ENCODE measurements around the gene SLC37A2. TPM values are rescaled to one million over a fixed set of nuclear protein-coding genes. Genes with fewer than 3 reads are reported as not detected.

The SLC37A2 gene
- polyA plus RNA-seq, 1 of the 3 experiments (the other 2 are of a cell fraction), result 0.44 TPM

- no peaks in the 10 kb centered on the region for H4K20me1 ChIP-seq (ENCODE audit: insufficient read depth)
- H2AFZ ChIP-seq (ENCODE audit: low read depth), result peak overlapping the region; percentile 86; the same call in 1 of the 2 replicates
- no peak overlapping the region for H3K4me2 ChIP-seq
- DNase-seq, result no peak
- H3K4me3 ChIP-seq (ENCODE audit: low read depth in 2 of 2, low read length in 1 of 2), result no peak overlapping the region
- no peaks in the 10 kb centered on the region for H3K4me1 ChIP-seq (ENCODE audit: control insufficient read depth in 1 of 2, insufficient read depth in 2 of 2, low read depth in 1 of 2, low read length in 1 of 2)
- no peaks in the 10 kb centered on the region for H3K79me2 ChIP-seq (ENCODE audit: insufficient read depth)
- TF ChIP-seq EZH2phosphoT487 (IDR thresholded peaks at IDR 0.05; ENCODE audit: borderline replicate concordance, low read depth) (no peak), USF2 (IDR thresholded peaks at IDR 0.05; ENCODE audit: borderline replicate concordance, low read depth, low read length) (no peak), ZBTB33 (IDR thresholded peaks at IDR 0.05; ENCODE audit: borderline replicate concordance, low read depth) (no peak), POLR2AphosphoS5 (IDR thresholded peaks at IDR 0.05; ENCODE audit: low read depth, low read length) (no peak), FOXJ3 (CRISPR knock-in tag; IDR thresholded peaks at IDR 0.05) (no peak)
- no peaks in the 10 kb centered on the region for H3K9me3 ChIP-seq
- H3K36me3 ChIP-seq (replicated peaks in 1 of 2; ENCODE audit: control insufficient read depth in 1 of 2, insufficient read depth in 2 of 2, low read length in 1 of 2), result no peaks in the 10 kb centered on the region
- no peaks in the 10 kb centered on the region for H3K27me3 ChIP-seq (ENCODE audit: insufficient read depth)
- no peak overlapping the region for H3K9ac ChIP-seq
- H3K27ac ChIP-seq (ENCODE audit: low read depth in 2 of 2, low read length in 1 of 2), result no peak overlapping the region
- no peaks in the 10 kb centered on the region for H3K9me2 ChIP-seq
- peaks cover 4% of the 10 kb centered on the region for H3F3A ChIP-seq (replicated peaks; ENCODE audit: insufficient read depth)
- ChIA-PET POLR2A (no interaction called here), CTCF (interaction anchor here (0.9 to 3.2 kb wide), 10 partner anchors 10 to 281 kb away, joined by 3 to 14 read pairs (median 8); partner anchors contain the start of gene TMEM218)
- WGBS (ENCODE audit: low lambda C conversion rate), result 76% methylated on average over 4 of the region's 4 CpGs
Observed at GRCh38 chr11:125123194-125123946, 60.3 kb downstream of the SLC37A2 start.

GRCh38 chr11:125123947-125124617 is 61.0 kb downstream of the SLC37A2 start:
- Histone ChIP-seq H3K27ac (ENCODE audit: low read depth in 2 of 2, low read length in 1 of 2) (no peak overlapping the region), H3K9ac (no peak overlapping the region), H3K9me3 (no peaks in the 10 kb centered on the region), H3F3A (replicated peaks; ENCODE audit: insufficient read depth) (peaks cover 4% of the 10 kb centered on the region), H3K9me2 (no peaks in the 10 kb centered on the region), H3K27me3 (ENCODE audit: insufficient read depth) (no peaks in the 10 kb centered on the region), H2AFZ (ENCODE audit: low read depth) (peak overlapping the region; percentile 86; the same call in 1 of the 2 replicates), H3K4me1 (ENCODE audit: control insufficient read depth in 1 of 2, insufficient read depth in 2 of 2, low read depth in 1 of 2, low read length in 1 of 2) (no peaks in the 10 kb centered on the region), H4K20me1 (ENCODE audit: insufficient read depth) (no peaks in the 10 kb centered on the region), H3K4me3 (ENCODE audit: low read depth in 2 of 2, low read length in 1 of 2) (no peak overlapping the region), H3K4me2 (no peak overlapping the region), H3K36me3 (replicated peaks in 1 of 2; ENCODE audit: control insufficient read depth in 1 of 2, insufficient read depth in 2 of 2, low read length in 1 of 2) (no peaks in the 10 kb centered on the region), H3K79me2 (ENCODE audit: insufficient read depth) (no peaks in the 10 kb centered on the region)
- WGBS (ENCODE audit: low lambda C conversion rate), result 61% methylated on average over 10 of the region's 10 CpGs
- ChIA-PET POLR2A (no interaction called here), CTCF (interaction anchor here (0.8 to 3.2 kb wide), 14 partner anchors 9 to 281 kb away, joined by 3 to 14 read pairs (median 5); partner anchors contain the start of gene TMEM218)
- TF ChIP-seq ZBTB33 (IDR thresholded peaks at IDR 0.05; ENCODE audit: borderline replicate concordance, low read depth) (no peak), EZH2phosphoT487 (IDR thresholded peaks at IDR 0.05; ENCODE audit: borderline replicate concordance, low read depth) (no peak), RAD21 (IDR thresholded peaks at IDR 0.05; ENCODE audit: low read length) (0 out of 2 replicates have a peak, but pooled peaks have one; percentile 8), GABPA (IDR thresholded peaks at IDR 0.05; ENCODE audit: low read depth) (peak; percentile 66)
- TF ChIP-seq, protein P1, sequence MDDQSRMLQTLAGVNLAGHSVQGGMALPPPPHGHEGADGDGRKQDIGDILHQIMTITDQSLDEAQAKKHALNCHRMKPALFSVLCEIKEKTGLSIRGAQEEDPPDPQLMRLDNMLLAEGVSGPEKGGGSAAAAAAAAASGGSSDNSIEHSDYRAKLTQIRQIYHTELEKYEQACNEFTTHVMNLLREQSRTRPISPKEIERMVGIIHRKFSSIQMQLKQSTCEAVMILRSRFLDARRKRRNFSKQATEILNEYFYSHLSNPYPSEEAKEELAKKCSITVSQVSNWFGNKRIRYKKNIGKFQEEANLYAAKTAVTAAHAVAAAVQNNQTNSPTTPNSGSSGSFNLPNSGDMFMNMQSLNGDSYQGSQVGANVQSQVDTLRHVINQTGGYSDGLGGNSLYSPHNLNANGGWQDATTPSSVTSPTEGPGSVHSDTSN (IDR thresholded peaks at IDR 0.05), result peak; percentile 82
- TF ChIP-seq, protein P2, sequence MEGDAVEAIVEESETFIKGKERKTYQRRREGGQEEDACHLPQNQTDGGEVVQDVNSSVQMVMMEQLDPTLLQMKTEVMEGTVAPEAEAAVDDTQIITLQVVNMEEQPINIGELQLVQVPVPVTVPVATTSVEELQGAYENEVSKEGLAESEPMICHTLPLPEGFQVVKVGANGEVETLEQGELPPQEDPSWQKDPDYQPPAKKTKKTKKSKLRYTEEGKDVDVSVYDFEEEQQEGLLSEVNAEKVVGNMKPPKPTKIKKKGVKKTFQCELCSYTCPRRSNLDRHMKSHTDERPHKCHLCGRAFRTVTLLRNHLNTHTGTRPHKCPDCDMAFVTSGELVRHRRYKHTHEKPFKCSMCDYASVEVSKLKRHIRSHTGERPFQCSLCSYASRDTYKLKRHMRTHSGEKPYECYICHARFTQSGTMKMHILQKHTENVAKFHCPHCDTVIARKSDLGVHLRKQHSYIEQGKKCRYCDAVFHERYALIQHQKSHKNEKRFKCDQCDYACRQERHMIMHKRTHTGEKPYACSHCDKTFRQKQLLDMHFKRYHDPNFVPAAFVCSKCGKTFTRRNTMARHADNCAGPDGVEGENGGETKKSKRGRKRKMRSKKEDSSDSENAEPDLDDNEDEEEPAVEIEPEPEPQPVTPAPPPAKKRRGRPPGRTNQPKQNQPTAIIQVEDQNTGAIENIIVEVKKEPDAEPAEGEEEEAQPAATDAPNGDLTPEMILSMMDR (IDR thresholded peaks at IDR 0.05), result peak; percentile 48
- DNase-seq, result peak; percentile 42

Data from SK-N-SH (cell line).